Immature natural killer cell (primary cell): Measurements from ENCODE around the gene FARSB. TPM values are rescaled to one million over a fixed set of nuclear protein-coding genes. Genes with fewer than 3 reads are reported as not detected.
"Not testable (repeated sequence)": the region's sequence is repeated elsewhere in the genome, so short reads cannot be mapped to it uniquely, and the experiment has no call there.

Experiments
- DNase-seq, 3 donors: peaks; one replicate each; pipeline ENCODE4 v3.0.0; 2022; ENCODE audit warnings: mixed read lengths in 1 of 3
- H3K27ac Mint-ChIP-seq, 6 donors: one replicate each; pipeline ENCODE4 v1.8.0; 2020; ENCODE audit warnings: mixed read lengths in 6 of 6, mild to moderate bottlenecking in 5 of 6, inconsistent platforms in 4 of 6, moderate library complexity in 3 of 6
- H3K27me3 Mint-ChIP-seq, 3 donors: one replicate each; pipeline ENCODE4 v1.8.0; 2020 to 2021; ENCODE audit warnings: low read depth in 3 of 3, mild to moderate bottlenecking in 3 of 3, mixed read lengths in 3 of 3, moderate library complexity in 3 of 3, inconsistent platforms in 1 of 3
- H3K36me3 Mint-ChIP-seq, 3 donors: one replicate each; pipeline ENCODE4 v1.8.0; 2020; ENCODE audit warnings: mixed read lengths in 3 of 3, inconsistent platforms in 2 of 3, mild to moderate bottlenecking in 2 of 3
- H3K4me1 Mint-ChIP-seq, 2 donors: one replicate each; pipeline ENCODE4 v1.8.0; 2020; ENCODE audit warnings: inconsistent platforms in 2 of 2, mild to moderate bottlenecking in 2 of 2, mixed read lengths in 2 of 2, moderate library complexity in 1 of 2
- H3K4me3 Mint-ChIP-seq, 5 donors: one replicate each; pipeline ENCODE4 v1.8.0; 2020; ENCODE audit warnings: mild to moderate bottlenecking in 5 of 5, mixed read lengths in 5 of 5, inconsistent platforms in 3 of 5, moderate library complexity in 3 of 5
- H3K9me3 Mint-ChIP-seq, 6 donors: one replicate each; pipeline ENCODE4 v1.8.0; 2020; ENCODE audit warnings: mild to moderate bottlenecking in 6 of 6, mixed read lengths in 6 of 6, inconsistent platforms in 4 of 6, moderate library complexity in 3 of 6
- polyA plus RNA-seq, 3 donors: library from polyadenylated mRNA; unstranded; fragments of 300-500 nt; fragmentation: Illumina TruSeq; gene quantifications; one replicate each; pipeline ENCODE4 v1.2.3, GENCODE V29; 2021

Gene FARSB
- polyA plus RNA-seq, 3 donors from 2014 or later, result 11.3 to 29.2 (median 18.5) TPM

DNA sequence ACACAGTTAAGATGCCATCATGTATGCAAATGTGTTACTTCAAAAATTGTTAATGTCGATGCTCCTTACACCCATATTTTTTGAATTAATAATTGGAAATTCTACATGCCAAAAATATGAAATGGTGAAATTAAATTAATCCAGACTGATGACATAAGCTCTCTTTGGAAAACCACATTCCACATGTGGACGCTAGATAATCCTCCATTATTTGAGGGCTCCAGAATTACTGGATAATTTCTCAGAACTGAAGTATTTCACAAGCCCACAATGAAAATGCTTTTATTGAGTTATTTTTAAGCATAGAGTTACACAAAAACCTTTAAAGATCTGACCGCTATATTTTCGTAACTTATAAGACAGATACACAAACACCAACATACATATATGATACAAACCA is 47.8 kb downstream of the FARSB start:
- DNase-seq, result no peak
- Mint-ChIP-seq H3K9me3 (no peaks in the 10 kb centered on the region), H3K27ac (no peak overlapping the region), H3K4me3 (no peak overlapping the region), H3K36me3 (peaks cover 7 to 14% (median 12%) of the 10 kb centered on the region in 3 donors), H3K27me3 (no peaks in the 10 kb centered on the region), H3K4me1 (no peaks in the 10 kb centered on the region)

DNA sequence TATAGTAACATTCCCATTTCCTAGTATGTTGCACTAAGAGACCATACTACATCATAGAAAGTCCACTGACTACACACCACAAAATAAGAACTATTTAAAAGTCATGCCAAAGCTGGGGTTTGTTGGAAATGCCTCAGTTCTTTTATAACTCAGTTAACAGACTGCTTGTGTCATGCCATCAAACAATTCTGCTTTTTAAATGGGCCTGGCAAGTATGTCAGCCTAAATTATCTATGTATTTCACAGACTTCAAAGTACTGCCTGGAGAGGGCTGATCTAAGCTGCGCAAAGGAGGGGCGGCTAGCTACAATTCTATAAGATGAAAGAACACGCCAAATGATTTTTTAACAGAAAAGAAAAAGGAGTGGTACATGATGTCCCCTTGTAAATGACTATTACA is 49.6 kb downstream of the FARSB start:
- H3K27ac Mint-ChIP-seq, result no peak overlapping the region
- peaks cover 4 to 12% (median 8%) of the 10 kb centered on the region in 3 donors for H3K36me3 Mint-ChIP-seq
- H3K27me3 Mint-ChIP-seq, result no peaks in the 10 kb centered on the region
- no peaks in the 10 kb centered on the region for H3K4me1 Mint-ChIP-seq
- no peaks in the 10 kb centered on the region for H3K9me3 Mint-ChIP-seq
- DNase-seq, result no peak
- H3K4me3 Mint-ChIP-seq, result no peak overlapping the region

DNA sequence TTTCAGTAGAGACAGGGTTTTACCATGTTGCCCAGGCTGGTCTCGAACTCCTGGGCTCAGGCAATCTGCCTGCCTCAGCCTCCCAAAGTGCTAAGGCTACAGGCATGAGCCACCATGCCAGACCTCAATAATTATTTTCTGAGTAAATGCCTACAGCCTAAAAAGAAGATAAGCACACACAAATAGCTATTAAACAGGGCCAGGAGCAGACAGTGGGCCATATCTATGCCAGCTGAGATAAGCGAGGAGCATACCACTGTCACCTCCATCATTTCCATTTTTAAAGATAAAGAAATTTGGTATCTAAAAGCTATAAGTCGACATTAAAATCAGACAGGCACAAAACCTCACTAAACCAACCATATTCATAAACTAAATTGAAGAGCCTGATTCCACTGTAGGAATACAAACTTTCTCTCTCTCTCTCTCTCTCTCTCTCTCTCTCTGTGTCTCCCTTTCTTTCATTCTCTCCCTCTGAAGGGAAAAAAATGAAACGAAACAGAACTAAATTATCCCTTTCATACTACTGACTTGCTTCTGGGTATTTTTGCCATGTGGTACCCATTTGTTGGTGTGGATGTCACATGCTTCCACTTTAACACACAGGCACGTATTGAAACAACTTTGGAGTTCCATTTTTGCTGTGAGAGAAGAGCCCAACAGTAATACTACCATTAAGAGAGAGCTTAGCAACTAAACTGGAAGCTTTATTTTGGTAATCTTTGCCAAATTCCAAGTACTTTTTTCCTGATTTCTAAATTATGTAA is 51.0 kb downstream of the FARSB start:
- Mint-ChIP-seq H3K27ac (no peak overlapping the region), H3K9me3 (no peaks in the 10 kb centered on the region), H3K4me3 (no peak overlapping the region), H3K36me3 (peaks cover 5 to 13% (median 10%) of the 10 kb centered on the region in 3 donors), H3K27me3 (no peaks in the 10 kb centered on the region), H3K4me1 (peaks cover 0 to 3% of the 10 kb centered on the region in 2 donors)
- no peak for DNase-seq

DNA sequence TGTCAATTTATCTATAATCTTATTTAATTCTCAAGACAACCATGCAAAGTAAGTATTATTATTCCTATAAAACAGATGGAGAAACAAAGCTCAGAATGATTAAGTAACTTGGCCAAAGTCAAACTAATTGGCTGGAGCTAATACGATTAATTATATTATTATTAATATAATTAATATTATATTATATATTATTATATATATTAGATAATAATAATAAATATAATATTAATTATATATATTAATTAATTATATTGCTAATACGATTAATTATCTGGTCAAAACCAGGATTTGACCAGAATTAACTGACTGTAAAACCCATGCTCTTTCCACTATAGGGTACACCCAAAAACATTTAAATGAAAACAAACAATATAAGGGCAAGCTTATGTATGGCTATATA is 52.4 kb downstream of the FARSB start:
- no peaks in the 10 kb centered on the region for H3K27me3 Mint-ChIP-seq
- H3K9me3 Mint-ChIP-seq, result no peaks in the 10 kb centered on the region
- no peak for DNase-seq
- peaks cover 0 to 3% of the 10 kb centered on the region in 2 donors for H3K4me1 Mint-ChIP-seq
- no peak overlapping the region for H3K27ac Mint-ChIP-seq
- H3K4me3 Mint-ChIP-seq, result no peak overlapping the region
- H3K36me3 Mint-ChIP-seq, result peaks cover 8 to 16% (median 11%) of the 10 kb centered on the region in 3 donors

DNA sequence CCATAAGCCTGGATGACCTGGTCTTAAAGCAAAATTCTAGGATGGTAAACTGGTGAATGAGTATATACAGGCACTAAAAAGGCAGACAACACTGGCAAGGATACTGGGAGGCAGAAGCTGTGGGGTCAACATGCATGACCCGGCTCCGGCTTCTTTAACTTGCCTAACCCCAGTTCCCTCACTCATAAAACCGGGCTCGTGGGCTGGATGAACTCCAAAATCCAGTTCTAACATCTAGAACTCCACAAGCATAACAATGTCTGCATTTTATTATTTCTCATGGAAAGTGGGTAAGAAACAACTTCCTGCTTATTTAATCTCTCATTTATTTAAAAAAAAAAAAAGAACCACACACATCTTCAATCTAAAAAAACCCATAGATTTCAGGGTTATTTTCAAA is 57.3 kb downstream of the FARSB start:
- Mint-ChIP-seq H3K4me3 (no peak overlapping the region), H3K27ac (no peak overlapping the region), H3K36me3 (peaks cover 25 to 27% (median 26%) of the 10 kb centered on the region in 3 donors), H3K4me1 (peaks cover 0 to 3% of the 10 kb centered on the region in 2 donors), H3K9me3 (no peaks in the 10 kb centered on the region), H3K27me3 (no peaks in the 10 kb centered on the region)
- DNase-seq, result no peak

DNA sequence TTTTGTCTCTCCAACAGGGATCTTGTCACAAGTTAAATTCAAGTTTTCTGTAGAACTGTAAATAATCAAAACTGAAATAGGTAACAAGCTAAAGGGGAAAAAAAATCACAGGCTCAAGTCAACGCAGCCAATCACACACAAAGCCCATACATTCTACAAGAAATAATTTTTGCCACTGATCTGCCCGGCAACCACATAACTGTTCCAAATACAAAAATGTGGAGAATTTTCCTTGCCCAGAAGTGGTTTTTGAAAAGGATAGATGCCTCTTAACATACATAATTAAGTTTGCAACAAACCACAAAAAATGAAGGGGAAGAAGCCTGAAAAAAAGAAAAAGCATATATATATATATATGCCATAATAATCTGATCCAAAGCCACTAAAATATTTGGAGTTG is 60.3 kb downstream of the FARSB start:
- Mint-ChIP-seq H3K4me1 (no peaks in the 10 kb centered on the region), H3K27me3 (no peaks in the 10 kb centered on the region), H3K27ac (no peak overlapping the region), H3K9me3 (no peaks in the 10 kb centered on the region), H3K4me3 (no peak overlapping the region), H3K36me3 (peaks cover 31 to 43% (median 33%) of the 10 kb centered on the region in 3 donors)
- DNase-seq, result no peak

DNA sequence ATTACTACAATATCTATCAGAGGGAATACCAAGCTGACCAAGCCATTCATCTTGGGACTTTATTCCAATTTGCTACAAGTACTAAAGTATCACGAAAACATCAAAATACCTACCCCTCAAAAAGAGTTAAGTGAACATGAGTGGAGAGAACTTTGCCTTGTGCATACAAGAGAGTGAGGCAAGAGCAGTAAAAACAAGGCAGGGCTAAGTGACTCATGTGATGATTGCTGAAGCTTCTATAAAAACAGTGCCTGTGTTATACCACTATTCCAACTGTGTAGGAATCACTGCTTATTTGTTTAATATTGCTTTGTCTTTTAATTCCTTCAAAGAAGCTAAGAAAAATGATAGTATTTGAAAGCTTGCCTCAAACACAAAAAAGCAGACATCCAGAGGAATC is 61.2 kb downstream of the FARSB start:
- no peaks in the 10 kb centered on the region for H3K27me3 Mint-ChIP-seq
- H3K4me1 Mint-ChIP-seq, result no peaks in the 10 kb centered on the region
- DNase-seq, result no peak
- H3K4me3 Mint-ChIP-seq, result no peak overlapping the region
- H3K27ac Mint-ChIP-seq, result no peak overlapping the region
- H3K9me3 Mint-ChIP-seq, result no peaks in the 10 kb centered on the region
- peaks cover 28 to 45% (median 30%) of the 10 kb centered on the region in 3 donors for H3K36me3 Mint-ChIP-seq

DNA sequence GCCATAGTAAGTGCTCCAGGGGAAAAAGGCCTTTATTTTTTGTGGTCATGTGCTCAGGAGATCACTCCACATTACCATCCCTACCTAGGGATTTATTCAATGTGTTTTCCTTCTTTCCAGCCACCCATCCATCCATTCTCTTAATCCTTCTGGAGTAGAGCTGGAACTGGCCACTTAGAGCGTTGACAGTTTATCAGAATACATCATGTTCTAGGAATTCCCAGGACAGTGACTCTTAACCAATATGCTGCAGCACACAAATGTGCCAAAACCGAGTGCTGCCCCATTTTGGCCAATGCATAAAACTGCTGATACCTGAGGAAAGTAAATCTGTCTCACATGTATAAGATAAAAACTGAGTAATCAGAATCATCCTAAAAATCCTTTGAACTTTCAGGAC is 63.7 kb downstream of the FARSB start:
- H3K9me3 Mint-ChIP-seq, result peaks cover 0 to 1% (median 0%) of the 10 kb centered on the region in 6 donors
- H3K36me3 Mint-ChIP-seq, result peaks cover 31 to 54% (median 38%) of the 10 kb centered on the region in 3 donors
- H3K27ac Mint-ChIP-seq, result no peak overlapping the region

DNA sequence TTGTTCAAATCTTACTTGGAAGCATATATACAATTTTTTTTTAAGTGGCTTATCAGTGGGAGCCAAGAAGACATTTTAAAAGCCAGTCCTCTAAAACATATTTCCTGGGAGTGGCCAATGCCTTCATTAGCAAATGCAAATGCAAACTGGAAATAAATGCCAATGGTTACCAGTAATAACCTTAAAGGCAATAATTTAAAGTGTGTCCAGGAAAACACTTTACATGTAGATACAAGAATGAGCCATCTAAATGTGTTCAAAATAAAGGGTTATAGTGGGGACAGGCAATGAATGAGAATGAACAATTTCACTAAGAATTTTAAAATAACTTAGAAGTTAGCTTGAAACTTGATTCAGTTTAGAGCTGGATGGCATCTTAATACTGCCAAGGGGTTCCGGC is 64.2 kb downstream of the FARSB start:
- Mint-ChIP-seq H3K27ac (peak overlapping the region in 1 of 6 donors; percentile 39), H3K9me3 (peaks cover 0 to 1% (median 0%) of the 10 kb centered on the region in 6 donors), H3K4me1 (peaks cover 2 to 4% of the 10 kb centered on the region in 2 donors), H3K36me3 (peaks cover 28 to 54% (median 42%) of the 10 kb centered on the region in 3 donors), H3K4me3 (no peak overlapping the region), H3K27me3 (no peaks in the 10 kb centered on the region)
- no peak for DNase-seq

More for the DNA sequence above, 63.7 kb downstream of the FARSB start:
- no peak overlapping the region for H3K4me3 Mint-ChIP-seq
- peaks cover 0 to 3% of the 10 kb centered on the region in 2 donors for H3K4me1 Mint-ChIP-seq
- no peak for DNase-seq
- H3K27me3 Mint-ChIP-seq, result no peaks in the 10 kb centered on the region

DNA sequence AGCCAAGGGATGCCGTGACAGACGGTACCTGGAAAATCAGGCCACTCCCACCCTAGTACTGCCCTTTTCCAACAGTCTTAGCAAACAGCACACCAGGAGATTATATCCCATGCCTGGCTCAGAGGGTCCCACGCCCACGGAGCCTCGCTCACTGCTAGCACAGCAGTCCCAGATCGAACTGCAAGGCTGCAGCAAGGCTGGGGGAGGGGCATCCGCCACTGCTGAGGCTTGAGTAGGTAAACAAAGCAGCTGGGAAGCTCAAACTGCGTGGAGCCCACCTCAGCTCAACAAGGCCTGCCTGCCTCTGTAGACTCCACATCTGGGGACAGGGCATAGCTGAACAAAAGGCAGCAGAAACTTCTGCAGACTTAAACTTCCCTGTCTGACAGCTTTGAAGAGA is 71.3 kb downstream of the FARSB start:
- H3K36me3 Mint-ChIP-seq, result peaks cover 18 to 36% (median 29%) of the 10 kb centered on the region in 3 donors
- H3K9me3 Mint-ChIP-seq, H3K27ac Mint-ChIP-seq, DNase-seq, H3K27me3 Mint-ChIP-seq, H3K4me3 Mint-ChIP-seq: not testable (repeated sequence)
- peaks cover 5 to 23% of the 10 kb centered on the region in 2 donors for H3K4me1 Mint-ChIP-seq

DNA sequence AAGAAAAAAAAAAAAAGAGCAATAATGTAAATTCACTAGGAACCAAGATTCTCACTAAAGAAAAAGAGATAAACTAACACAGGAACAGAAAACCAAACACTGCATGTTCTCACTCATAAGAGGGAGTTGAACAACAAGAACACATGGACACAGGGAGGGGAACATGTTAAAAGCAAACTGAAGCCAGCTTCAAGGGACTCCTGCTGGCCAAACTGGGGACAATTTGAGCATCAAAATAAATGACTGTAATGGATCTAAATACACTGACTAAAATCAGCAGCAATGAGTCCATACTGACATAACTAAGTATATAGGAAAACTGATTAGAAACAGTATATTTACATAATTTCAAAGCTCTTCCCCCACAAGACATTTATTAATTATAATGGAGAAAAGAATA is 73.0 kb downstream of the FARSB start:
- H3K9me3 Mint-ChIP-seq, result no peaks in the 10 kb centered on the region
- no peak for DNase-seq
- H3K27ac Mint-ChIP-seq, result no peak overlapping the region
- H3K4me1 Mint-ChIP-seq, result peaks cover 5 to 23% of the 10 kb centered on the region in 2 donors
- peaks cover 13 to 35% (median 27%) of the 10 kb centered on the region in 3 donors for H3K36me3 Mint-ChIP-seq
- peaks cover 0 to 4% (median 2%) of the 10 kb centered on the region in 3 donors for H3K27me3 Mint-ChIP-seq
- no peak overlapping the region for H3K4me3 Mint-ChIP-seq

DNA sequence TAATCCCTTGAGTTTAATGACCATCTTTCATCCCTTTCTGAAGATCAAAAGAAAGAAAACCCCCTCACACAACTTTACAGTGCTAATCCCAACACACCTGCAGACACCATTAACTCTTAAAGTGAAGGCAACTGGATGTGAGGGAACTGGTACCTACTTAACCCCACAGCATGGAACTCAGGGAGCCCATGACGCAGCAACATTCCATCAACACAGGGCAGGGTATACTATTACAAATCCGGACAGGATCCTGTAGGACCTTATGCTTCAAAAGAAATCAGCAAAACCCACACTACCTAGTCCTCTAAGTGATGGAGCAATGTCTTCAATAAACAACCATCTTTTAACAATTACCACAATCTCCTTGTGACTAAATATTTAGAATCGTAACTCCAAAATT is 78.6 kb downstream of the FARSB start:
- H3K4me3 Mint-ChIP-seq, result no peak overlapping the region
- DNase-seq, result no peak
- H3K27me3 Mint-ChIP-seq, result peaks cover 0 to 2% (median 2%) of the 10 kb centered on the region in 3 donors
- no peak overlapping the region for H3K27ac Mint-ChIP-seq
- no peaks in the 10 kb centered on the region for H3K9me3 Mint-ChIP-seq
- H3K4me1 Mint-ChIP-seq, result peaks cover 3 to 16% of the 10 kb centered on the region in 2 donors
- peaks cover 8 to 23% (median 21%) of the 10 kb centered on the region in 3 donors for H3K36me3 Mint-ChIP-seq

DNA sequence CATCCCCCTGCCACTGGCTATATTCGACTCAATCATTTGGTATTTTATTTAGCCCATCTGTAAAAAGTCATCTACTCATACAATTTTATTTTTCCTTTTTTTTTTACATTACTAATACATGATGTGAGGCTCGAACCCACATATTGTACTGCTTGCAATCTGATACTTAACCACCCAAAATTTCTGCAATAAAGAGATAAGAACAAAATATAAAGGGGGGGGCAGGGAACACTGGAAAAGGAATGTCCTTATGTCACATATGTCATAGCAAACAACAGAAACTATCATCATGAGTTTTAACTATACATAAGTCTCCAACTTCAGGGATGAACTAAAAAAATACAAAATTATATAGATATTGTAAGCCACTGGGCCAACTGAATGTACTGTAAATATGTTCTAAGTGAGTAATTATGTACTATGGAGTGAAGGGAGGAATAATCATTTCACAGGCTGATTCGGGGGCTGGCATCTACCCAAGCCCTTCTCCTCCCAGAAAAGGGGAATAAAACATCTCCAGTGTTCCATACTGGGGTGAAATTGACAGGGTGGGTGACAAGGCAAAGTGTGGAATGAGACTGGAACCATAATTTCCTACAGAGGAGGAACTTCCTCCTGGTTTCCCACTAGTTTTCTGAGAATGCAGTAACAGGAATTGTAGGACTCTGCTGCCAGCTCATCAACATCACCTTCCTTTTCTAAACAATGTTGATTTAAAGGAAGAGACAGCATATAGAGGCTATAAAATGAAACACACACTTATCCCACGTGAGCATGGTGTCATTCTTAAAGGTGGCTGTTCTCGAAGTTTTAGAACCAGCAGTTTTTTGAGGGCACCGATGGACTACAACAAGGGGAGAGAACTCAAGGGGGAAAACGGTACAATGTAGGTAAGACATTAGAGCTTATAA is 79.5 kb downstream of the FARSB start:
- Mint-ChIP-seq H3K27me3 (peaks cover 0 to 2% (median 2%) of the 10 kb centered on the region in 3 donors), H3K27ac (no peak overlapping the region), H3K36me3 (peaks cover 9 to 30% (median 25%) of the 10 kb centered on the region in 3 donors), H3K4me3 (no peak overlapping the region), H3K4me1 (peaks cover 1 to 14% of the 10 kb centered on the region in 2 donors), H3K9me3 (no peaks in the 10 kb centered on the region)
- DNase-seq, result no peak

DNA sequence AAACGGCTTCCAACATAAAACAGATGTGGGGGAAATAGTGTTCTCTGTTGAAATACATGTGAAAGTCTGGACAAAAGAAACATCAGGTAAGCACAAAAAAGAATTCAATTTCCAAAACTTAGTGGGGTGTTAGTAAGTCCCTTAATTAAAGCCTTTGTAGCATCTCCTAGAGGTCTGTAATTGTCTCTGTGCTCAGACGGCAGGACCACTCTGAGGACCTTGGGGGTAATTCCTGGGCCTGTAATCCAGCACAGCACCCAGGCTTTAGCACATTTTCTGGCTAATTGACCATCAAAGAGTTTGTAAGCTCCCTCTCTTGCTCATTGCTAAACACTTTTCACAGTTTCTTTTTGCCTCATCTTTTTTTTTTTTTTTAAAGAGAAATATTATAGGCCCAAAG is 80.3 kb downstream of the FARSB start:
- no peak for DNase-seq
- Mint-ChIP-seq H3K27me3 (peaks cover 0 to 2% (median under 1%) of the 10 kb centered on the region in 3 donors), H3K4me1 (peaks cover 1 to 6% of the 10 kb centered on the region in 2 donors), H3K27ac (no peak overlapping the region), H3K36me3 (peaks cover 16 to 38% (median 31%) of the 10 kb centered on the region in 3 donors), H3K4me3 (no peak overlapping the region), H3K9me3 (no peaks in the 10 kb centered on the region)
